Astrocyte (in vitro differentiated cells and primary cell): ENCODE data around the gene BCL2A1. TPM values are rescaled to one million over a fixed set of nuclear protein-coding genes. Genes with fewer than 3 reads are reported as not detected.
"Not testable (repeated sequence)": the region's sequence is repeated elsewhere in the genome, so short reads cannot be mapped to it uniquely, and the experiment has no call there.

ENCODE experiments used
- DNase-seq: peaks from one replicate; pipeline ENCODE4 v3.0.0-alpha.2; 2010; ENCODE audit warnings: low read depth
- FAIRE-seq: peaks from 2 replicates; lab custom pipeline; 2011; peaks lifted over from hg19 to GRCh38; lab: Jason Lieb, UNC
- H2AFZ ChIP-seq: 2 replicates; pipeline ENCODE4 v1.6.0; 2012; ENCODE audit warnings: low read depth, low read length, inconsistent platforms
- H3K27ac ChIP-seq: 2 replicates; pipeline ENCODE4 v1.5.1; 2011; ENCODE audit warnings: low read depth, low read length, inconsistent platforms
- H3K27me3 ChIP-seq: 2 replicates; pipeline ENCODE4 v1.6.0; 2011; ENCODE audit warnings: low read length, inconsistent platforms; ENCODE audit not compliant: insufficient read depth
- H3K36me3 ChIP-seq: 2 replicates; pipeline ENCODE4 v1.5.1; 2011; ENCODE audit warnings: low read length, inconsistent platforms; ENCODE audit not compliant: insufficient read depth
- H3K4me1 ChIP-seq: 2 replicates; pipeline ENCODE4 v1.5.1; 2011; ENCODE audit warnings: low read length, inconsistent platforms; ENCODE audit not compliant: insufficient read depth
- H3K4me2 ChIP-seq: 2 replicates; pipeline ENCODE4 v1.6.0; 2012; ENCODE audit warnings: low read length, inconsistent platforms
- H3K4me3 ChIP-seq: 2 replicates; pipeline ENCODE4 v1.5.1; 2011; ENCODE audit warnings: low read depth, mild to moderate bottlenecking, low read length, inconsistent platforms; ENCODE audit not compliant: insufficient read depth
- H3K79me2 ChIP-seq: 2 replicates; pipeline ENCODE4 v1.6.0; 2012; ENCODE audit warnings: mild to moderate bottlenecking, low read length, inconsistent platforms; ENCODE audit not compliant: insufficient read depth
- H3K9ac ChIP-seq: 2 replicates; pipeline ENCODE4 v1.6.0; 2012; ENCODE audit warnings: mild to moderate bottlenecking, low read length, inconsistent platforms
- H3K9me3 ChIP-seq: 2 replicates; pipeline ENCODE4 v1.5.1; 2012; ENCODE audit warnings: low read depth, mild to moderate bottlenecking, low read length, inconsistent platforms; ENCODE audit not compliant: insufficient read depth
- H4K20me1 ChIP-seq: 2 replicates; pipeline ENCODE4 v1.6.0; 2012; ENCODE audit warnings: low read length, inconsistent platforms; ENCODE audit not compliant: insufficient read depth
- H3K27ac Mint-ChIP-seq: one replicate; pipeline ENCODE4 v1.8.0; 2021; ENCODE audit warnings: mild to moderate bottlenecking, mixed read lengths; ENCODE audit not compliant: unreplicated experiment
- H3K27me3 Mint-ChIP-seq: one replicate; pipeline ENCODE4 v1.8.0; 2021; ENCODE audit warnings: low read depth, mixed read lengths; ENCODE audit not compliant: unreplicated experiment
- H3K36me3 Mint-ChIP-seq: one replicate; pipeline ENCODE4 v1.8.0; 2021; ENCODE audit warnings: low read depth, mixed read lengths; ENCODE audit not compliant: unreplicated experiment
- H3K4me1 Mint-ChIP-seq: one replicate; pipeline ENCODE4 v1.8.0; 2021; ENCODE audit warnings: low read depth, mixed read lengths; ENCODE audit not compliant: unreplicated experiment
- H3K4me3 Mint-ChIP-seq: one replicate; pipeline ENCODE4 v1.8.0; 2021; ENCODE audit warnings: mild to moderate bottlenecking, moderate library complexity, mixed read lengths; ENCODE audit not compliant: unreplicated experiment
- H3K9me3 Mint-ChIP-seq: one replicate; pipeline ENCODE4 v1.8.0; 2021; ENCODE audit warnings: mild to moderate bottlenecking, mixed read lengths; ENCODE audit not compliant: unreplicated experiment
- CTCF ChIP-seq: IDR thresholded peaks from 2 replicates; pipeline ENCODE4 v1.5.1; 2011; ENCODE audit warnings: low read depth, mild to moderate bottlenecking, inconsistent platforms, low read length, moderate library complexity; ENCODE audit not compliant: insufficient read depth
- EZH2 ChIP-seq: IDR thresholded peaks from 2 replicates; pipeline ENCODE4 v1.6.1; 2012; ENCODE audit warnings: mild to moderate bottlenecking, low read length, inconsistent platforms; ENCODE audit not compliant: insufficient read depth
- total RNA-seq: library from RNA; stranded (reverse); gene quantifications from 2 replicates; pipeline ENCODE4 v1.2.1, GENCODE V29; 2021

Gene BCL2A1
- total RNA-seq, 1 donor from 2014 or later = not detected

- Mint-ChIP-seq H3K9me3 (no peaks in the 10 kb centered on the region), H3K27me3 (no peaks in the 10 kb centered on the region), H3K4me1 (peaks cover 22% of the 10 kb centered on the region), H3K4me3 (no peak overlapping the region), H3K27ac (no peak overlapping the region), H3K36me3 (no peaks in the 10 kb centered on the region)
- H3K4me1 ChIP-seq = peaks cover 3% of the 10 kb centered on the region
- no peak overlapping the region for H3K27ac ChIP-seq
- no peak overlapping the region for H3K9ac ChIP-seq
- H3K79me2 ChIP-seq = no peaks in the 10 kb centered on the region
- TF ChIP-seq CTCF = no peak
- TF ChIP-seq EZH2 = no peak
- DNase-seq (no peak), FAIRE-seq (no peak)
- no peaks in the 10 kb centered on the region for H4K20me1 ChIP-seq
- no peaks in the 10 kb centered on the region for H3K9me3 ChIP-seq
- H3K4me3 ChIP-seq = no peak overlapping the region
- no peak overlapping the region for H3K4me2 ChIP-seq
- H3K27me3 ChIP-seq = no peaks in the 10 kb centered on the region
- no peaks in the 10 kb centered on the region for H3K36me3 ChIP-seq
- H2AFZ ChIP-seq = no peak overlapping the region
Measured at GRCh38 chr15:79938143-79938542, 32.9 kb downstream of the BCL2A1 start.

DNA sequence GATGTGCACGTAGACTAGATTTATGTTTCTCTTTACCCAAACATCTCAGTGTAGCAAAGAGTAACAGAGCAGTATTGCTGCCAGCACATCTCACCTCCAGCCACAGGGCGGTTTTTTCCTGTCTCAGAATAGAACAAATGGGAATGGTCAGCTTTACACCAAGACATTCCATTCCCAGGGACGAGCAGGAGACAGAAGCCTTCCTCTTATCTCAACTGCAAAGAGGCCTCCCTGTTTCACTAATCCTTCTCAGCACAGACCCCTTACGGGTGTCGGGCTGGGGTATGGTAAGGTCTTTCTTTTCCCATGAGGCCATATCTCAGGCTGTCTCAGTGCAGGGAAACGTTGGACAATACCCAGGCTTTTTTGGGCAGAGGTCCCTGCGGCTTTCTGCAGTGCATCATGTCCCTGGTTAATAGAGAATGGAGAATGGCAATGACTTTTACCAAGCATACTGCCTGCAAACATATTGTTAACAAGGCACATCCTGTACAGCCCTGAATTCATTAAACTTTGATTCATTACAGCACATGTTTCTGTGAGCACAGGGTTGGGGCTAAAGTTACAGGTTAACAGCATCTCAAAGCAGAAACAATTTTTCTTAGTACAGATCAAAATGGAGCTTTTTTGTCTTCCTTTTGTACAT lies 35.3 kb downstream of the BCL2A1 start:
- not testable (repeated sequence) for H3K27ac Mint-ChIP-seq, H3K9me3 ChIP-seq, H2AFZ ChIP-seq, H3K4me1 Mint-ChIP-seq, H3K36me3 ChIP-seq, H3K4me1 ChIP-seq, H3K36me3 Mint-ChIP-seq, H3K27me3 Mint-ChIP-seq, H3K79me2 ChIP-seq, FAIRE-seq, H4K20me1 ChIP-seq, H3K4me3 ChIP-seq, DNase-seq, H3K27me3 ChIP-seq, H3K9ac ChIP-seq, H3K9me3 Mint-ChIP-seq, H3K4me3 Mint-ChIP-seq, H3K27ac ChIP-seq, H3K4me2 ChIP-seq

DNA sequence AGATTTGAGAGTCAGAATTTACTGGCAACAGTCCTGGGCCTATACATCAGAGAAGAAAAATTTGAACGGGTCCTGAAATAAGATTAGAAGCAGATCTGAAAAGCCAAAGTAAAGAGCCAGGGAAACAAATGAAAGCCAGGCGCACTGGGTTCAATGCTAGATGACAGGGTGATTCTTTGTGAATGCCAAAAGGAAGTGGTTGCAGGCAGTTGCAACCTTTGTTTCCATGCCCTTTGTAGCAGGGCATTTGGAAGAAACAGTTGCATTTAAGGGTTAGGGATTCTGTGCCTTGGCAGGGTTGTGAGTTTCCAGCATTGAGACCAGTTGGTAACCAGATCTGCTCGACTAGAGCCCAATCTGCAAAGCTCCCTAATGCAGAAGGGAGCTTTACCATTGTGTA lies 37.8 kb downstream of the BCL2A1 start:
- no peaks in the 10 kb centered on the region for H3K9me3 Mint-ChIP-seq
- Histone ChIP-seq H4K20me1 (no peaks in the 10 kb centered on the region), H3K79me2 (no peaks in the 10 kb centered on the region), H3K4me1 (no peaks in the 10 kb centered on the region), H2AFZ (no peak overlapping the region), H3K36me3 (no peaks in the 10 kb centered on the region), H3K9ac (no peak overlapping the region), H3K27me3 (no peaks in the 10 kb centered on the region), H3K27ac (no peak overlapping the region), H3K4me2 (no peak overlapping the region), H3K9me3 (no peaks in the 10 kb centered on the region), H3K4me3 (no peak overlapping the region)
- TF ChIP-seq CTCF = no peak
- no peak for TF ChIP-seq EZH2
- no peaks in the 10 kb centered on the region for H3K36me3 Mint-ChIP-seq
- FAIRE-seq (no peak), DNase-seq (no peak)
- H3K27me3 Mint-ChIP-seq = no peaks in the 10 kb centered on the region
- H3K27ac Mint-ChIP-seq = no peak overlapping the region
- H3K4me1 Mint-ChIP-seq = peaks cover 9% of the 10 kb centered on the region
- H3K4me3 Mint-ChIP-seq = no peak overlapping the region
